A172 (cell line): ENCODE results near the gene ELMOD3. TPM values are rescaled to one million over a fixed set of nuclear protein-coding genes. Genes with fewer than 3 reads are reported as not detected.
"Not testable (repeated sequence)": the region's sequence is repeated elsewhere in the genome, so short reads cannot be mapped to it uniquely, and the experiment has no call there.

Experiments
- DNase-seq: peaks from one replicate; pipeline ENCODE4 v3.0.0-alpha.2; 2015; ENCODE audit warnings: low spot score
- total RNA-seq: library from RNA; depleted of rRNA; stranded (reverse); fragments of >200 nt; shearing (Covaris generic); gene quantifications from 2 replicates; pipeline ENCODE4 v1.2.3, GENCODE V29; 2014; rRNA removed

The ELMOD3 gene
- total RNA-seq = 14.8 and 14.9 TPM in 2 replicates

DNA sequence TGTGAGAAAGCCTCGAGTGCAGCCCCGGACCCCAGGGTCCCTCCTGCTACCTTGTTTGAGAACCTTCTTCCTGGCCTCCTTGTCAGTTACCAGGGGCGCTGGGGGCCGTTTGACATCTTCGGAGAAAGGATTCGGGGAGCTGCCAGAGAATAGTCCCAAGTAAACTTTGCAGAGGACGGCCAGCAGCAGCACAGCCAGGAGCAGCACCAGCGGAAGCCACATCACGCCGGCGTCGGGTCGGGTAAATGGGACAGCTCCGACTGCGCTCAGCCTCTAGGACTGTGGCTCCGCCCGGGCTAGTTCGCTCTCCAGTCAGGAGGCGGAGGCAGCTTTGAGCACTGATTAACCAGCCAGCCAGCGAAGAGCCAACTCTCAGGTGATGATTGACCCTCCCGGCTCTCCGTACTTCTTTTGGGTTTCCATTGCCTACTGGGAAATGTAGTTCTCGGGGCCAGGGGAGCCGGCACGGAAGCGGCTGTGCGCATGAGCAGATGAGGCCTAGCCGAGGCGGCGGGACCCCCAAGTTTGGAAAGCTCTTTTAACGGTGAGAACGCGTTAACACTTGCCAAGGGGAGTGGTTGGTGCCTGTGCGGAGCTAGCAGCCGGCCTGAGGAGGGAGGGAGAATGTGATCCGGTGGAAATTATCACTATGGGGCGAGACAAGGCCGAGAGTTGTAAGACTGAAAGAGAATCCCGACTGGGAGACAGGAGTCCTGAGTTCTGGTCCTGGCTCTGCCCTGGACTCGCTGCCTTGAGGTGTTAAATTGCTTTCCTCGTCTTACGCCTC is at the start of gene ELMOD3, which contains the start of gene RETSAT:
TSS of gene ELMOD3 (plus strand) at position 484 of the 787 bp plus-strand sequence. CDS start 2,430 bp downstream, outside the sequence.
TSS of gene RETSAT (minus strand) at position 243 of the 787 bp plus-strand sequence. CDS start at position 222, 21 bp downstream.
- DNase-seq = peak; percentile 99

DNA sequence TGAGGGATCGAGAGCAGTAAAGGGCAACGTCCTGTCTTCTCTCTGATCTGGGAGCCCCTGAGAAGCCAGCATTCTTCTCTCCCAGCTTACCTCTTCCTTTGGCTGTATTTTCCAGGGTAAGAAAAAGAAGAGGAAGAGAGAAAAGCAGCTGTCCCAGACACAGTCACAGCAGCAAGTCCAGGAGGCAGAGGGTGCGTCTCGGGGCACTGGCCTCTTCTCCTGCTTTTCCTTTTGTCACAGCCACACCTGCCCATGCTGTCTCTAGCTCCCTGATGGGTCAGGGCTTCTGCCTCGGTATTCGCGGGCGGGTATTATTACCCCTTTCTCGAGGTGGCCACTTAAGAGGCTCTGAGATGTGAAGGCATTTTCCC is 47.1 kb upstream of the ELMOD3 start:
- DNase-seq = no peak

DNA sequence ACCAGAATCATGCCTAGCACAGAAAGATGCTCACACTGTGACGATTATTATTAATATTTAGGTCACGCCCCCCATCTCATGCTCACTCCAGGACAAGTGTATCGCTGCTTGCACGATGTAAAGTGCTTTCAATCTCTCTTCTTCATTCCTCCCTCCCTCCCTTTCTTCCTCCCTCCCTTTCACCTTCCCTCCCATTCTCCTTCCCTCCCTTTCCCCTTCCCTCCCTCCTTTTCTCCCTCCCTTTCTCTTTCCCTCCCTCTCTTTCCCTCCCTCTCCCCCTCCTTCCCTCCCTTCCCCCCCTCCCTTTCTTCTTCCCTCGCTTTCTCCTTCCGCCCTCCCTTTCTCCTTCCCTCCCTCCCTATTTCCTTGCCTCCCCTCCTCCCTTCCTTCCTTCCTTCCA is 46.4 kb upstream of the ELMOD3 start:
- no peak for DNase-seq

DNA sequence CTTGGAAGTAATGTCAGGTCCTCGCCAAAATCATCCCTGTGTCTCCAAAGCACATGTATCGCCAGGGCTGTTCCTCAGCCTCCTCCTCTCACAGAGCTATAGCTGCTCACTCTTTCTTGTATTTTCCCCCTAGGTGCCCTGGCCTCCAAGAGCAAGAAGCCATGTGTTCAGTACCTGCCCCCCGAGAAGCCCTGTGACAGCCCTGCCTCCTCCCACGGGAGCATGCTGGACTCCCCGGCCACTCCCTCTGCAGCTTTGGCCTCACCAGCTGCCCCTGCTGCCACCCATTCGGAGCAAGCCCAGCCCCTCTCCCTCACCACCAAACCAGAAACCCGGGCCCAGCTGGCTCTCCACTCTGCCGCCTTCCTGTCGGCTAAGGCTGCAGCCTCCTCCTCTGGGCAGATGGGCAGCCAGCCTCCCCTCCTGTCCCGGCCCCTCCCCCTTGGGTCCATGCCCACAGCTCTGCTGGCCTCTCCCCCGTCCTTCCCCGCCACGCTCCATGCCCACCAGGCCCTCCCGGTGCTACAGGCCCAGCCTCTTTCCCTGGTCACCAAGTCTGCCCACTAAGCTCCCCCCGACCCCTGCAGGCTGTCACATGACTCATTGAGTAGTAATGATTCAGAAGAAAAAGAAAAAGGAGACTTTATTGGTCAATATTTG is 45.5 kb upstream of the ELMOD3 start:
- peak; percentile 71 for DNase-seq

DNA sequence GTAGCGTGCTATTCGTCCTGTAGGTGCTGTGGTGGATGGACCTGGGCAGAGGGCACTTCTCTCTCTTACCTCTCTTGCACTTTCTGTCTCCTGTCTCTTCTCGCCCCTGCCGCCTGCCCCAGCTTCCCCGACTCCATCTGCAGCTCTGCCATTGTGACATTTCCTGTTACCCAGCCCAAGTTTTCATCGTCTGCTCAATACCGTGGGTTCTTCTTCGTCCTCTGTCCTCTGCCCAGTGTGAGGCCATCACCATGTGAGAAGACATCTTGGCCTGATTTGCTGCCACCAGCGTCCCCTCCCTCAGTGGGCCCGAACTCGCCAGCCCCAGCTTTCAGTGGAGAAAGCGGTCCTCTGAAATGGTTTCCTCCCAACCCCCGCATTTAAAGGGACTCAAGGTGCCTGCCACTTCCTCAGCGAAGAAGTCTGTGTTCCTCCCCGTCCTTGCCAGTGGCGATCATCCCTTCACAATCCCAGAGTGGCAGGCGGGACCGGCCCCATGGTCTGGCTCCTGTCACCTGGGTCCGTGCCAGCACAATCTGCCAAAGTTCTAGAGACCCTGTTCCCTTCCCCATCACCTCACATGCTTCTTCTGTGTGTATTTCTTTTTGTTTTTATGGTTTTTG is 44.8 kb upstream of the ELMOD3 start:
- DNase-seq = no peak

DNA sequence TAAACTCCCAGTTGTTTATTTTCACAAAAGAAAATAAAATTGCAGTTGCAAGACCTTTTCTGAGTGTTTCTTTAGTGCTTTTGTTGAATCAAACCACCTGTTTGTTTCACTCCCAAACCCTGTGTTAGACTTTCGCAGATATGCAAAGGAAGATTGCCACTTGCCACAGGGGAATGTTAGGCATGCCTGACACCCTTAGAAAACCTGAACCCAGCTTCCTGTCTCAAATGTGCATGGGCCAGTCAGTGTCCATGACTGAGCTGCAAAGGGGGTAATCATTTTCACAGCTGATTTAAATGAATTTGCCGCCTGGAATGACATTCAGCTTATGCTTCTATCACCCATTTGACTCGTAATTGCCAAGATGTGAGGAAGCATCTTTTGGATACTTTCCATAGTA is 44.2 kb upstream of the ELMOD3 start:
- no peak for DNase-seq

DNA sequence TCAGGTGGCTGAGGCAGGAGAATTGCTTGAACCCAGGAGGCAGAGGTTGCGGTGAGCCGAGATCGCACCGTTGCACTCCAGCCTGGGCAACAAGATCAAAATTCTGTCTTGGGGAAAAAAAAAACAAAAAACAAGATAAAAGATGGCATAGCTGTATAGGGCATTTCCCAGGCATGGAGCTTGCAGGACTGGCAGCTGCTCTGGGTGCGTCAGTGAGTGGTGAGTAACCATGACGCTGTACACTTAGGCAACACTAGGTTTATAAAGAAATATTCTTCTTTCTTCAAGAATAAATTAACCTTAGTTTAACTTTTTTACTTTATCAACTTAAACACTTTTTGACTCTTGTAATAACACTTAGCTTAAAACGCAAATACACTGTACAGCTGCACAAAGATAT is 42.2 kb upstream of the ELMOD3 start:
- peak; percentile 57 for DNase-seq

DNA sequence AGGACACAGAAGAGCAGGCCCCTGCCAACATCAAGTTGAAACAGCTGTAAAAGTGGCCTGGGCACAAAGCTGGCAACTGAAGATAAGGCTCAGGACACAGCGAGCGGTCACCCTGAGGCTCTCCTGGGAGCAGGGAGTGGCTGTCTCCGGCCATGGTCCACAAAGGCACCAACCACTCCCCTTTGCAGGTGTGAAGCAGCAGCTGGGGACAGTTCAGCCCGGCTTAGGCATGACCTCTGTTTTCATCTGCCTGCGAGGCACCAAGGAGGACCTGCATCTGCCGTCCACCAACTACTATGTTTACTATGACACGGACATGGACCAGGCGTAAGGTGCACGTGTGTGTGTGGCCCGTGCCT is 39.7 kb upstream of the ELMOD3 start:
- DNase-seq = no peak

DNA sequence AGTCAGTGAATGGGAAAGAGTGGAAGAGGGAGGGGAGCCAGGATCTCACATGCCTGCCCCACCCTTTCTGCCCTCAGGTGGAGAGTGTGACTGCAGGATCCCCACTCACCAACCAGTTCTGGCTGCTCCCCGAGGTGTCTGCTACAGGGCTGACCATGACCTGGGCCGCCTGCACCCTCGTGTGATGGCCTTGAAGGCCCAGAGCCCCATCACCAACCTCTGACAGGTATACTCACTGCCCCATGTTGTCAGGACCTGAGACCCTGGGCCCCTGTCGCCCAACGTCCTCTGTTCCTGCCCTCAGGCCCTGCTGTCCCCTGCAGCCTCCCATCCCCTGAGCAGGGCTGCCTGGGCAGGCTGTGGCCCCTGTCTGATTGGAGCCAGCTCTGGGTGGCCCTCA is 38.6 kb upstream of the ELMOD3 start:
- DNase-seq = not testable (repeated sequence)

DNA sequence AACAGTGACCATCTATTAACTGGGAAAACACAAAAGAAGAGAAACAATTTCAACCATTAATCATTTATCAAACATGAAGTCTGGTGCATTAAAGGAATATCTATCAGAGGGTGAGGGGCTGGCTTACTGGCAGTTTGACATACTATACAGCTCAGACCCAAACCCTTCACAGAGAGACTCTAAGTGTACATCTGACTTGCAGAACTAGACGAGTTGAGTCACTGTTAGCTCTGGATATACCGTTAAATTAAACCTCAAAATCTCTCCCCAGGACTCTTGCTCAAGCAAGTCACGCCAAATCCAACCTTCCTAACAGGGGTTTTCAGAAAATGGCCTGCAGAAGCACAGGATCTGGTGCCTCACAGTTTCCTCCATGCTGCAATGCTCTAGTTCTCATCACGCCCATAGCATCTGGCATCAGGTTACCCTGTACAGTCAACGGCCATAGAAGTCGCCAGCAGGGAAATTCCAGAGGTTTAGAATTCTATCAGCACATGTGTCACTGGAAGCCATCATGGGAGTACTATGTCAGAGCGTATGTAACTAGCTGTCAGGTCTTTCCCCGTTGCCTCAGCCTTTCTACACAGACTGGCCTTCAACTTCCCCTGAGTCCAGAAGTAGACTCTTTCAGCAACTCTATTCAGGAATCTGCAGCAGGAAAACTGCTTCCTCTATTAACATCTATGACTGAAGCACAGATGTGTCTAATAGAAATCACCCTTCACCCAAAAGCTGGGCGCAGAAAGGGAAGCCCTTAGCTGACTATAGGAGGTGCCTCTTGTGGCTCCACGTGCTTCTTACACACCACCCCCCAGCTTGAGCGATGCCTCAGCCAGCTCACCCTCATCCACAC is 36.1 kb upstream of the ELMOD3 start:
- DNase-seq = no peak

DNA sequence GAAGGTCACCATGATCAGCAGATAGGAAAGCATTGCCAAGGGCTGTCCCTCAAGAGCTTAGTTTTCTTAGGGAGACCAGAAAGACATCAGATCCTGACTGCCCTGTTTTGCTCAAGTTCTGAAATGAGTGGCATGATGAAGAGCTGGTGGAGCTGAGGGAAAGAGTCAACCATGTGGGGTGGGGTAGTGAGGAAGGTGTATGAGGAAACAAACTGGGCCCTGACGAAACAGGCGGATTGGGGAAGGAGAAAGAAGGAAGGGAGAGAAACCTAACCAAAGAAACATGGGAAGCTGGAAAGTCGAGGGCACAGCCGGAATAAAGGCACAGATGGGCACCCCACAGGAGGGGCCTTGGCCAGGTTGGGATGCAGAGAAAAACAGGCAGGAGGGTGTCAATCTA is 34.8 kb upstream of the ELMOD3 start:
- DNase-seq = no peak

DNA sequence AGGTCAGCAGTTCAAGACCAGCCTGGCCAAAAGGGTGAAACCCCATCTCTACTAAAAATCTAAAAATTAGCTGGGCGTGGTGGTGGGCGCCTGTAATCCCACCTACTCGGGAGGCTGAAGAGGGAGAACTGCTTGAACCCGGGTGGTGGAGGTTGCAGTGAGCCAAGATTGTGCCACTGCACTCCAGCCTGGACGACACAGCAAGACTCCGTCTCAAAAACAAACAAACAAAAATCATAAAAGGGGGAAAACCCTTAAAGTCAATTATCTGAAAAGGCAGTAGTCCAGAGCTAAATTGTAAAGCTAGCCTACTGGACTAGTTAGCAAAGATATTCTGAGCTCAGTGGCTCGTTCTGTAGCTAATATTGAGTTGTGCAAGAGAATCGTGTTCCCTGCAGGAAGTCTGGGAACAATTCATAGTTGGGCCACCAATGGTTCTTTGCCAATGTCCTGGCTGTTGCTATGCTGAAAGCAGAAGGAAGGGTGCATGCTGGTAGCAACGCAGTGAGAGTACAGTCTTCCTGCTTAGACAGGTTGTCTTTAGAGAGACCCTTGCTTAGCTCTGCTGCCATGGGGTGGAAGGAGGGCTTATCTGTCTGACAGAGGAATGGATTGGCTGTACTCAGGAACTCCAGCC is 31.1 kb upstream of the ELMOD3 start:
- no peak for DNase-seq

DNA sequence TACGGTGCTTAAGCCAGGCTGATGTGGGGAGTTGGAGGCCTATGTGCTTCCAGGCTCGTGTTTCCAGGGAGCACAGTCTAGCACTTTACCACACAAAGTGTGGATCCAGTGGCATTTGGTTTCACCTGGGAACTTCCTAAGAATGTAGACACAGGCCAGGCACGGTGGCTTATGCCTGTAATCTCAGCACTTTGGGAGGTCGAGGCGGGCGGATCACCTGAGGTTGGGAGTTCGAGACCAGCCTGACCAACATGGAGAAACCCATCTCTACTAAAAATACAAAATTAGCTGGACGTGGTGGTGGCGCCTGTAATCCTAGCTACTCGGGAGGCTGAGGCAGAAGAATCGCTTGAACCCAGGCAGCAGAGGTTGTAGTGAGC is 30.6 kb upstream of the ELMOD3 start:
- not testable (repeated sequence) for DNase-seq

DNA sequence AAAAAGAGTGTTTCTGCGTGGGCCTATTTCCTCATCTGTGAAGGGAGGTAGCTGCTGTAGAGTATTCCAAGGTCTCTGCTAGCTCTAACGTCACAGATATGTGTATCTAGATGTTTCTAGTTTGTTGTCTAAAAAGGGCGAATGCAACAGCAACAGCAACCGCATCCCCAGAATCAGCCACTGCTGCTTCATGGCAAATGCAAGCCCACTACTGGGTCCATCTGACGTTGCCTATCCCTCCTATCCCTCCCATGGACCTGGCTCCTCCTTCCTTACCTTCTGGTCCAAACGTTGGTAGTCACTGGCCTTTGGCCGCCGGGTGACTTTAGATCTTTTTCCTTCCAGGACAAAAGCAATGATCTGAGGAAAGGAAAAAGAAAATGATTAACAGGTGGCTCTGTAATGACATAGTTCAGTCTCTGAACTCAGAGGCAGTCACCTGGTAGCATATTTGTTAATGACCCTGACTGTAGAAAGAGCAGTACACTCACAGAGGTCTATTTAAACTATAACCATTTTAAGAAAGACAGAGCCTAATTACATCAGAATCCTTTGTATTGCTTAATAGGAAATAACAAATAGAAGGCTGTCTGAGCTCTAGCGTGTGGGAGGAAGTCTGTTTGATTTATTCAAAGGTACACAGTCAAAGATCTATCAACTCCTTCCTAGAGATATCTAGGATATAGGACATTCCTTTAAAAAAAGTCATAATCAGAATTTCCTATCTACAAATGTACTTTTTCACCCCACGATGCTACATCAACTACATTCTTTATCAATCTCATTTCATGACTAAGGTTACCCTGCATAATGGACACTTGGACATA is 29.7 kb upstream of the ELMOD3 start:
- DNase-seq = no peak

DNA sequence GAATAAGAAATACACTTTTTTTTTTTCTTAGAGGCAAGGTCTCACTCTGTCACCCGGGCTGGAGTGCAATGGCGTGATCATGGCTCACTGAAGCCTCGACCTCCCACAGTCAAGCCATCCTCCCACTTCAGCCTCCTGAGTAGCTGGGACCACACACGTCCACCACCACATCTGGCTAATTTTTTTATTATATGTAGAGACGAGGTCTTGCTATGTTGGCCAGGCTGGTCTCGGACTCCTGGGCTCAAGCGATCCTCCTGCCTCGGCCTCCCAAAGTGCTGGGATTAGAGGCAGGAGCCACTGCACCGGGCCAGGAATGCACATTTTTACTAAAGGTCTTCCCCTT is 29.1 kb upstream of the ELMOD3 start:
- DNase-seq = no peak

DNA sequence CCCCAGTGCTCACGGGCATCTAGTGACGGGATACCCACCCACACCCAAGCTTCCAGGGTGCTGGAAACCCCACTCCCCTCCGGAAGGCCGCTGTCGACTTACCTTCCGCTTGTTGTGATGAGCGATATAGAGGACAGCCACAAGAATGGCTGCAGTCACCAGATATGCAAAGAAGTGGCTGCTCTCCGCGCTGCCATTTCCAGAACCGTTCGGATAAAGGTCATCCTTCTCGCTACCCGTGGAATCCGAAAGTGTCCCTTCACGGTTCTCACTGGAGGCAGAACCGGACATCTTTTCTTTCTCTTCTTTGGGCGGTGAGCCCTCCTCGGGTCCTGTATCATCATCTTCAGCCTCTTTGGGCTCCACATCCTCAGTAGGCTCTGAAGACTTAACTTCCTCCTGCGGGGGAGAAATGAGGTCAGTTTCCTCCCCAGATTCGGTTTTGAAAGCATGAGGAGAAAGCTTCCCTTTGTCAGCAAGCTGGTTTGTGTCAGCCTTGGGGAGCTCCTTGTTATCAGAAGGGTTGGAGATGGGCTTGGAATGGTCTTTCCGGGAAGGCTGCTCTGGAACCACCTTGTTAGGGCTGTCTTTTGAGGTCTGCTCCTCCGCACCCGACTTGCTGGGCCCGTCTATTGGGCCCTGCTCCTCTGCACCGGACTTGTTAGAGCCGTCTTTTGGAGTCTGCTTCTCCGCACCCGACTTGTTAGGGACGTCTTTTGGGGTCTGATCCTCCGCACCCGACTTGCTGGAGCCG is 28.0 kb upstream of the ELMOD3 start:
- no peak for DNase-seq

DNA sequence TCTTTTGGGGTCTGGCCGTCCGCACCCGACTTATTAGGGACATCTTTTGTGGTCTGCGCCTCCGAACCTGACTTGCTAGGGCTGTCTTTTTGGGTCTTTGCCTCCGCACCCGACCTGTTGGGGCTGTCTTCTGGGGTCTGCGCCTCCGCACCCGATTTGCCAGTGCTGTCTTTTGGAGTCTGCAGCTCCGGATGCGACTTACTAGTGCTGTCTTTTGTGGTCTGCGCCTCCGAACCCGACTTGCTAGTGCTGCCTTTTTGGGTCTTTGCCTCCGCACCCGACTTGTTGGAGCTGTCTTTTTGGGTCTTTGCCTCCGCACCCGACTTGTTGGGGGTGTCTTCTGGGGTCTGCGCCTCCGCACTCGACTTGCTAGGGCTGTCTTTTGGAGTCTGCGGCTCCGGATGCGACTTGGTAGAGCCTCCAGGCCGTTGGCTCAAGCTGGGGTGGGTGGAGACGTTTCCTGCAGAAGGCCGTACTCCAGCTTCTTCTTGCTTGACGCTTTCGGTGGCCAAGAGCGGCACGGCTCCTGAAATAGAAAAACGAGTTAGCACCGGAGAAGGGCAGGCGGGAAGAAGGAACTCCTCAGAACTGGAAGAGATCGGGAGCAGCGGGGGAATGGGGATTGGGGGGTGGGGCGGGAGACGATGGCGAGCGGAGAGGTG is 27.3 kb upstream of the ELMOD3 start:
- peak; percentile 43 for DNase-seq

DNA sequence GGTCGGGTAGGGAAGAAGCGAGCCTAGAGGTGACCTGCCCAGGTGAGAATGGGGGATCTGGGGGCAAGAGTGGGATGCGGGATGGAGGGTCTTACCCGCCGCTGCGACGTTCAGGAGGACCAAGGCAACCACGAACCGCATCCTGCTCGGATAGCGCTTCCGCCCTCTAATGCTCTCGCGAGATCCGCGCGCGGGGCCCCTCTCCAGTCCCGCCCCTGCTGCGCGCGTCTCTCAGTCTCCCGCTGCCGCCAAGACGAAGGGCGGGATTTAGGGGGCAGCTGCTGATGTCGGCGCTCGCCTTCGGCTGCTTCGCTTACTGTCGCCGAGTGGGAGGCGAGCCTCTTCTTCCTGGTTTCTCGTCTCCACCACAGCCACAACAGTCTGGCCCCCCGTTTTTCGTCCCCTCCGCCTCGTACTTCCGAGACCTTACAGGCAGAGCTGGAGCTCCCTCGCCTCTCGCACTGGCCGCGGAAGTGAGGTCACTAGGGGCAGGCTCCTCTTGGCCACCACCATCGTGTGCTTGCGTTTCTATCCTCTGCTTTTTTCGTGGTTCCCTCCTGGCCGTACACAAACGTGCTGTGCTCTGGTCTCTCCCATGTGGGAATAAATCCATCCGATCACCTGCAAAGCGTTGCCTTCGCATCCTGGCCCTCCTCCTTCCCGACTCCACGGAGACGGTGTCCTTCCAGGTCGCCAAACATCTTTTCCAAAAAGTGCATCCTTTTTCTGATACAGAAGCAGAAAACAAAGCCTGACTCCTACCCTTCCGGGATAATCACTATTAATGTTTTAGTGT is 26.5 kb upstream of the ELMOD3 start, which contains the start of gene TGOLN2:
TSS of gene TGOLN2 (minus strand) at position 168 of the 796 bp plus-strand sequence. CDS start at position 141, 27 bp downstream.
- DNase-seq = peak; percentile 93
